Measurements from ENCODE around the gene ARHGDIB.

ARHGDIB gene

GRCh38 chr12:14984036-14984435 lies 22.6 kb upstream of the ARHGDIB start:
- in situ Hi-C loops (cut with HindIII; ENCODE audit: low sequenced_read_pairs), result no loop called here

GRCh38 chr12:14982991-14983390 lies 21.6 kb upstream of the ARHGDIB start:
- in situ Hi-C loops (cut with HindIII; ENCODE audit: low sequenced_read_pairs), result no loop called here

- in situ Hi-C loops (cut with HindIII; ENCODE audit: low sequenced_read_pairs), result no loop called here
Measured at GRCh38 chr12:14982562-14982961, 21.2 kb upstream of the ARHGDIB start.

- in situ Hi-C loops (cut with HindIII; ENCODE audit: low sequenced_read_pairs), result no loop called here
Measured at GRCh38 chr12:14981049-14981448, 19.6 kb upstream of the ARHGDIB start.

- in situ Hi-C loops (cut with HindIII; ENCODE audit: low sequenced_read_pairs), result no loop called here
Measured at GRCh38 chr12:14979468-14979867, 18.1 kb upstream of the ARHGDIB start.

- in situ Hi-C loops (cut with HindIII; ENCODE audit: low sequenced_read_pairs), result no loop called here
Measured at GRCh38 chr12:14976658-14977057, 15.3 kb upstream of the ARHGDIB start.

- in situ Hi-C loops (cut with HindIII; ENCODE audit: low sequenced_read_pairs), result no loop called here
Measured at GRCh38 chr12:14975457-14975856, 14.1 kb upstream of the ARHGDIB start.

GRCh38 chr12:14974633-14975032 lies 13.2 kb upstream of the ARHGDIB start:
- in situ Hi-C loops (cut with HindIII; ENCODE audit: low sequenced_read_pairs), result no loop called here

- in situ Hi-C loops (cut with HindIII; ENCODE audit: low sequenced_read_pairs), result no loop called here
Measured at GRCh38 chr12:14972816-14973215, 11.4 kb upstream of the ARHGDIB start, which contains the start of gene PDE6H. TSS of gene PDE6H (plus strand) at chr12:14973042. CDS start at chr12:14978013, 4,971 bp downstream.

GRCh38 chr12:14970473-14970872 lies 9.1 kb upstream of the ARHGDIB start:
- in situ Hi-C loops (cut with HindIII; ENCODE audit: low sequenced_read_pairs), result no loop called here

- in situ Hi-C loops (cut with HindIII; ENCODE audit: low sequenced_read_pairs), result no loop called here
Measured at GRCh38 chr12:14968478-14968877, 7.1 kb upstream of the ARHGDIB start.

GRCh38 chr12:14965221-14965620 lies 3.8 kb upstream of the ARHGDIB start:
- in situ Hi-C loops (cut with HindIII; ENCODE audit: low sequenced_read_pairs), result no loop called here

GRCh38 chr12:14964406-14964805 lies 3.0 kb upstream of the ARHGDIB start:
- in situ Hi-C loops (cut with HindIII; ENCODE audit: low sequenced_read_pairs), result no loop called here

GRCh38 chr12:14963520-14963919 lies 2.1 kb upstream of the ARHGDIB start:
- in situ Hi-C loops (cut with HindIII; ENCODE audit: low sequenced_read_pairs), result no loop called here

GRCh38 chr12:14962797-14963196 lies 1.4 kb upstream of the ARHGDIB start:
- in situ Hi-C loops (cut with HindIII; ENCODE audit: low sequenced_read_pairs), result no loop called here

- in situ Hi-C loops (cut with HindIII; ENCODE audit: low sequenced_read_pairs), result no loop called here
Measured at GRCh38 chr12:14962153-14962539, 745 bp upstream of the ARHGDIB start.

- in situ Hi-C loops (cut with HindIII; ENCODE audit: low sequenced_read_pairs), result no loop called here
Measured at GRCh38 chr12:14960548-14961465, 594 bp downstream of the ARHGDIB start.

- in situ Hi-C loops (cut with HindIII; ENCODE audit: low sequenced_read_pairs), result no loop called here
Measured at GRCh38 chr12:14959916-14960496, 1.4 kb downstream of the ARHGDIB start.

GRCh38 chr12:14959463-14959862 lies 1.9 kb downstream of the ARHGDIB start:
- in situ Hi-C loops (cut with HindIII; ENCODE audit: low sequenced_read_pairs), result no loop called here

- in situ Hi-C loops (cut with HindIII; ENCODE audit: low sequenced_read_pairs), result no loop called here
Measured at GRCh38 chr12:14959126-14959440, 2.3 kb downstream of the ARHGDIB start.

GRCh38 chr12:14958361-14959125 lies 2.9 kb downstream of the ARHGDIB start:
- in situ Hi-C loops (cut with HindIII; ENCODE audit: low sequenced_read_pairs), result no loop called here
